GM12874 (cell line): ENCODE results near the gene CARNS1.

Experiments used
- CTCF ChIP-seq: IDR thresholded peaks from 2 replicates; pipeline ENCODE4 v1.5.1; 2011; ENCODE audit warnings: low read depth, mild to moderate bottlenecking, control low read depth, low read length, moderate library complexity; ENCODE audit not compliant: insufficient read depth

CARNS1 gene

DNA sequence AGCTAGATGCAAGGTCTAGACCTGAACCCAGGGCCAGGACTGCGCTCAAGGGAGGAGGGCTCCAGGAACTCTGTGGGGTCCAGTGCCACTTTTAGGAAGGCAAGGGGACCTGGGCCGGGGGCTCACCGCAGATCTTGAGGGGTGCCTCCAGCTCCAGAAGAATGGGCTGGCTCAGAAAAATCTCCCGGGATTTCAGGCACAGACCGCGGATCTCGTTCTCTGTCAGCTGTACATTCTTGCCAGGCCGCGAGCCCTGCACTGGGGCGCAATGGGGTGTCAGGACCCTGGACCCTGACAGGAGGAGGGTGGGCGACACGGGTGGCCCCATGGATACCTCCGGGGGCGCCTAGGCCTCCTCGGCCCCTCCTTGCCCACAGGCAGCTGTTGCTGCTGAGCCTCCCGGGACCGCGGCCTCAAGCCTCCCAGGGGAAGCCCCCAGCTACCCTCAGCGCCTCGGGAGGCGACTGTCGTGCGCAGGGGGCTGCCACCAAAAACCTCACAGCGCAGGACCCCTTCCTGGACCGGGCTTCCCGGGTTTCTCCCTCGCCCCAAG, 14.5 kb upstream of the CARNS1 start:
- TF ChIP-seq CTCF: no peak

- peak; percentile 26; the same call in 1 of the 2 replicates for TF ChIP-seq CTCF
Observed at GRCh38 chr11:67401495-67402191, 13.8 kb upstream of the CARNS1 start, which contains the start of gene PPP1CA. PPP1CA (minus strand) TSS chr11:67401858; CDS start chr11:67401782, 76 bp downstream.

- no peak for TF ChIP-seq CTCF
Observed at GRCh38 chr11:67404515-67405195, 10.8 kb upstream of the CARNS1 start.

GRCh38 chr11:67405196-67405567, 10.3 kb upstream of the CARNS1 start:
- TF ChIP-seq CTCF: no peak

DNA sequence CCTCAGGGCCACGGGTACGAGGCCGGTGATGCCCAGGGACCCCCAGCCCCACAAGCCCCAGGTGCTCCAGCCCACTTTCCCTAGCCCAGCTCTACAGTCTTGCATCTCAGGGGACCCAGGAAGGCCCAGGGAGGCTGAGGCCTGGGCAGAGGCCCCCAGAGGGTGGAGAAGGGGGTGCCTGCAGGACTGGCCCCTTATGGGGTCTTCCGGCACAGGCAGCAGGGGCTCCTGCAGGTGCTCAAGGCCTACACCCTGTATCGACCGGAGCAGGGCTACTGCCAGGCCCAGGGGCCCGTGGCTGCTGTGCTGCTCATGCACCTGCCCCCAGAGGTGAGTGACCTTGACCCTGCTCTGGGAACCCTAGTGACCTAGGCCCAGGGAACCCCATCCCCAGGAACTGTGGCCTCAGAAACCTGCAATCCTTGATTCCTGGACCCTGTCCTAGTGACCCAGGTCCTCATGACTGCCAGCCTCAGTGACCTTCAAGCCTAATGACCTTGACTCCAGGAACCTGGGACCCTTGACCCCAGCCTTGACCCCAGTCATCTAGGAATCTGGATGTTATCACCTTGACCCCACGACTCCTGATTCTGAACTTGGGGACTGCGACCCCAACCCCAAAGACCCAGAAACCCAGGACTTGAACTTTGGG, 9.7 kb upstream of the CARNS1 start:
- no peak for TF ChIP-seq CTCF

- no peak for TF ChIP-seq CTCF
Observed at GRCh38 chr11:67406420-67406968, 9.0 kb upstream of the CARNS1 start.
